Skeletal muscle tissue (tissue), 4 donors: ENCODE results near the gene HDAC6. TPM values are rescaled to one million over a fixed set of nuclear protein-coding genes. Genes with fewer than 3 reads are reported as not detected.

Experiments used
- H3K27ac ChIP-seq: one replicate; pipeline ENCODE4 v1.7.0; 2013; ENCODE audit warnings: mild to moderate bottlenecking, low read depth, low read length, inconsistent platforms
- H3K27me3 ChIP-seq, 3 donors: one replicate each; pipeline ENCODE4 v1.7.0; 2013; ENCODE audit warnings: low read length in 3 of 3; ENCODE audit not compliant: control insufficient read depth in 3 of 3, insufficient read depth in 3 of 3
- H3K36me3 ChIP-seq, 3 donors: one replicate each; pipeline ENCODE4 v1.7.0; 2013; ENCODE audit warnings: low read length in 3 of 3; ENCODE audit not compliant: control insufficient read depth in 3 of 3, insufficient read depth in 3 of 3
- H3K4me1 ChIP-seq, 3 donors: one replicate each; pipeline ENCODE4 v1.7.0; 2013; ENCODE audit warnings: low read length in 3 of 3, mild to moderate bottlenecking in 3 of 3; ENCODE audit not compliant: control insufficient read depth in 3 of 3, insufficient read depth in 3 of 3
- H3K4me3 ChIP-seq, 3 donors: one replicate each; pipeline ENCODE4 v1.7.0; 2013; ENCODE audit warnings: low read length in 3 of 3
- H3K9ac ChIP-seq, 3 donors: one replicate each; pipeline ENCODE4 v1.7.0; 2013; ENCODE audit warnings: low read length in 3 of 3, mild to moderate bottlenecking in 3 of 3, moderate library complexity in 2 of 3, low read depth in 1 of 3
- H3K9me3 ChIP-seq, 3 donors: one replicate each; pipeline ENCODE4 v1.7.0; 2013; ENCODE audit warnings: low read length in 3 of 3; ENCODE audit not compliant: control insufficient read depth in 3 of 3
- total RNA-seq: library from RNA; depleted of rRNA; stranded (reverse); fragments of >200 nt; gene quantifications from one replicate; pipeline ENCODE4 v1.2.3, GENCODE V29; 2014
- donor health status: Osteomylitis.

The HDAC6 gene
- total RNA-seq, 1 donor from 2014 or later: 79.3 TPM

DNA sequence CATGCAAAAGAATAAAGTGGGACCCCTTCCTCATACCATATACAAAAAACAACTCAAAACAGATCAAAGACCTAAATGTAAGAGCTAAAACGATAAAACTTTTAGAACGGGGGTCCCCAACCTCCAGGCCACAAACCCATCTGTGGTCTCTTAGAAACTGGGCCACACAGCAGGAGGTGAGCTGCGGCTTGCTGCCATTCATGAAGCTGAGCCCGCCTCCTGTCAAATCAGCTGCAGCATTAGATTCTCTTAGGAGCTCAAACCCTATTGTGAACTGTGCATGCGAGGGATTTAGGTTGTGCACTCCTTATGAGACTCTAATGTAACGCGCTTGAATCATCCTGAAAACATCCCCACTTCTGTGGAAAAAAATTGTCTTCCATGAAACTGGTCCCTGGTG, 22.5 kb upstream of the HDAC6 start:
- no peak overlapping the region for H3K27ac ChIP-seq
- no peaks in the 10 kb centered on the region for H3K36me3 ChIP-seq
- no peaks in the 10 kb centered on the region for H3K27me3 ChIP-seq
- no peaks in the 10 kb centered on the region for H3K9me3 ChIP-seq
- no peak overlapping the region for H3K9ac ChIP-seq
- H3K4me3 ChIP-seq: no peak overlapping the region
- H3K4me1 ChIP-seq: no peaks in the 10 kb centered on the region

DNA sequence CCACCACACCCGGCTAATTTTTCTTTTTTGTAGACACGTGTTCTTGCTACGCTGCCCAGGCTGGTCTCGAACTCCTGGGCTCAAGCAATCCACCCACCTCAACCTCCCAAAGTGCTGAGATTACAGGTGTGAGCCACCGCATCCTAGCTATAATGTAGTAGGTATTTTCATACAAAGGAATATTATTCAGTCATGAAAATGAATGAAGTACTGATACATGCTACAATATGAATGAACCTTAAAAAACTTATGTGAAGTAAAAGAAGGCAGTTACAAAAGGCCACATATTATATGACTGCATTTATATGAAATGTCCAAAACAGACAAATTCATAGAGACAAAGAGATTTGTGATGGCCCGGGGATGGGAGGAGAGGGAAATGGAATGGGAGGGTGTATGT, 20.2 kb upstream of the HDAC6 start:
- no peak overlapping the region for H3K4me3 ChIP-seq
- H3K27ac ChIP-seq: no peak overlapping the region
- peaks cover 0 to 7% (median 0%) of the 10 kb centered on the region in 3 donors for H3K27me3 ChIP-seq
- no peaks in the 10 kb centered on the region for H3K4me1 ChIP-seq
- H3K9me3 ChIP-seq: no peaks in the 10 kb centered on the region
- no peaks in the 10 kb centered on the region for H3K36me3 ChIP-seq
- H3K9ac ChIP-seq: no peak overlapping the region

DNA sequence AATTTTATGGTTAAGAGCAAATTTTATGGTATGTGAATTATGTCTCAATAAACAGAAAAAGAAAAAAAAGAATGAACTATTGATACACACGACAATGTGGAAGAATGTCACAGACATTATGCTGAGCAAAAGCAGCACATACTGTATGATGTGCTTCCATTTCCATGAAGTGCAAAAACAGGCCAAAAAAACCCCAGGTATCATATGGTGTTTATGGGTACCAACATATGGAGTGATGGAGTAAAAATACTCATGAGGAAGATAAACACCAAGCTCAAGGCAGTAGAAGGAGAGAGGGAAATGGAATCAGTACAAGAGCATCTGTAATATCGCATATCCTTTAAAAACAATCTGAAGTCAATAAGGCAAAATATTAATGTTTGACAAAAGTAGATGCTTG, 19.7 kb upstream of the HDAC6 start:
- Histone ChIP-seq H3K27ac (no peak overlapping the region), H3K4me1 (no peaks in the 10 kb centered on the region), H3K9me3 (no peaks in the 10 kb centered on the region), H3K9ac (no peak overlapping the region), H3K27me3 (peaks cover 0 to 7% (median 0%) of the 10 kb centered on the region in 3 donors), H3K36me3 (no peaks in the 10 kb centered on the region), H3K4me3 (no peak overlapping the region)

DNA sequence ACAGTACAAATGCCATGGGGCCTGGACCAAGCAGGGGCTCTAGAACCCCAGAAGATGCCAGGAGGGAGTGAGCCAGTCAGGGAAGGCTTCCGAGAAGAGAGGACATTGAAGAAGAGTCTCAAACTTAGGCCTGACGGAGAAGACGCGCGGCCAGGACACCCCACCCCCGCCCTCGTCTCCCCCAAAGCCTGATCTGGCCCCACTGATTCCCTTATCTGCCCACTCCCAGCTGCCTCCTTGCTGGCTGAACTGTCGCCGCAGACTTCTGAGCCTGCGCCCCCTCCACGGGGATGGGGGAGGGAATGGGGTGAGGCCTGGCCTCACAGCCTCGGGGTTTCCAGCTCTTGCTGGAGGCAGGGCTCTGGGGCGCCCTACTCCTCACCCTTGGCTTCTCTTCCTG, 19.1 kb upstream of the HDAC6 start:
- Histone ChIP-seq H3K9ac (no peak overlapping the region), H3K4me3 (no peak overlapping the region), H3K4me1 (no peaks in the 10 kb centered on the region), H3K27ac (no peak overlapping the region), H3K36me3 (no peaks in the 10 kb centered on the region), H3K9me3 (no peaks in the 10 kb centered on the region), H3K27me3 (peaks cover 0 to 9% (median 0%) of the 10 kb centered on the region in 3 donors)

DNA sequence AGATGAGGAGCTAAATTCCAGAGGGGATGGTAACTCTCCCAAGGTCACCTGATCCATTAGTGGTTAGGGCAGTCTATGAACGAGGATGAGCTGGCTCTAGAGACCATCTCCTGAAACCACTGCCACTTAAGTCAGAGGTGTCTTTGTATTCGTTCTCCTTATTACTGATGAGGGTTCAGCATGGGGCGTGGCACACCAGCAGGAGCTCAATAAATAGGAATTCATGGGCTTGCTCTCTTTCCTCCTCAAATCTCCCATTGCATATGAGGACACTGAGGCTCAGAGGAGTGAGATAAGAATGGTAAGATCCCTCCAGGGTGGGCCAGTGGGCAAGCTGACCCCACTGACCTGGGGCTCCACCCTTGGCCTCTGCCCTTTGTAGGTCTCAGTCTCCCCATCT, 17.1 kb upstream of the HDAC6 start:
- Histone ChIP-seq H3K4me3 (no peak overlapping the region), H3K27me3 (peaks cover 0 to 9% (median 0%) of the 10 kb centered on the region in 3 donors), H3K9me3 (no peaks in the 10 kb centered on the region), H3K27ac (no peak overlapping the region), H3K4me1 (no peaks in the 10 kb centered on the region), H3K36me3 (no peaks in the 10 kb centered on the region), H3K9ac (no peak overlapping the region)

DNA sequence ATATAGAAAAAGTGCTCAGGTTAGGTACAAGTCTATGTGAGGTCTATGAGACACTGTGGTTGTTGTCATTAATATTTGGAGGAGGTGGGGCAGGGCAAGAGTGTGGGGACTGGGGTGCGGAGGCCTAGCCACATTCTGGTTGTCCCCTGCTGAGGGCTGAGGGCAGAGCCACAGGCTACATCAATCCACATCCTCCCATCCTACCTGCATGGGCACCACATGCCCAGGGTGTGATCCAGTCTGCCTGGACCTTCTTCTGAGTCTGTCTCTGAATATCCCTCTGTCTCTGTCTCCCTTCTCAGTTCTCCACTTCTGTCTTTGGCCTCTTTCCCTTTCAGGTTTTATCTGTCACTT, 16.7 kb upstream of the HDAC6 start:
- Histone ChIP-seq H3K9ac (no peak overlapping the region), H3K4me3 (no peak overlapping the region), H3K27ac (no peak overlapping the region), H3K9me3 (no peaks in the 10 kb centered on the region), H3K4me1 (no peaks in the 10 kb centered on the region), H3K36me3 (no peaks in the 10 kb centered on the region), H3K27me3 (peaks cover 0 to 9% (median 0%) of the 10 kb centered on the region in 3 donors)

DNA sequence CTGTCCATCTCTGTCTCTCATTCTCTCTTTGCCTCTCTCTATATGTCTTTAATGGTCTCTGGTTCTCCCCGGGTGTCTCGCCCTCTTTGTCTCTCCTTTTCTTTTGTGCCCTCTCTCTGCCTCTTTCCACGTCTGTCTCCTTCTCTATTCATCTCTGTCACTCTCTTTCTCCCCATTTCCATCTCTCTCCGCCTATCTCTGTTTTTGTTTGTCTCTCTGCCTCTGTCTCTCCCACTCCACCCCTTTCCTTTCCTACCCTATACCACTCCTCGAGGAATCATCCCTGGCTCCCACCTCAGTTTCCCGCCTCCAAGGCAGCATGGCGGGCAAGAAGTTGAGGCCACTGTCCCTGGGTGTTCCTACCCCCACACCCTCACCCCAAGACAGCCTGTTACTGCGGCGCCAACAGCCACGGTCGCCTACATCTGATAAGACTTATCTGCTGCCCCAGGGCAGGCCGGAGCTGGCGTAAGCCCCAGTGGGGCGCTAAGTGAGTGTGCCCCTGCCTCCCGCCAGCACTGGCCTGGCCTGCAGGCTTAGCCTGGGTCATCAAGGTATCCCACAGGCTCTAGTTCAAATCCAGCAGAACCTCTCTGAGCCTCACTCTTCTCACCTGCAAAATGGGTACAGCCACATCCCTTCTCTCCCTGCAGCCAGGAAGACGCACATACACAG, 16.2 kb upstream of the HDAC6 start:
- Histone ChIP-seq H3K27me3 (peaks cover 0 to 9% (median 0%) of the 10 kb centered on the region in 3 donors), H3K27ac (no peak overlapping the region)

DNA sequence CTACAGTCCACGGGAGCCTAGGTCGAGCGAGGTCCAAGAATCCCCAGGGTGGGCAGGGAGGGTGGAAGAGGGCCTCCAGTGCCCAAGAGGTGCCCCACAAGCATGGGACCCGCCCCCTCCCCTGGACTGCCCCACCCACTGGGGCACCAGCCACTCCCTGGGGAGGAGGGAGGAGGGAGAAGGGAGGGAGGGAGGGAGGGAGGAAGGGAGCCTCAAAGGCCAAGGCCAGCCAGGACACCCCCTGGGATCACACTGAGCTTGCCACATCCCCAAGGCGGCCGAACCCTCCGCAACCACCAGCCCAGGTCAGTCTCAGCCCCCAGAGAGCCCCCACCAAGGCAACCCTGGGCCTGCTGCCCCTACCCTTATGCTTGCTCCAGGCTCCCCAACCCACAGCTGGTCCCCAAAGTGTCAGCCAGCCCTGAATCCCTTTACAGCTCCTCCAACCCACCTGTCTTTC, 15.5 kb upstream of the HDAC6 start, which contains the start of gene GATA1:
GATA1 (plus strand) TSS at position 250 of the 460 bp plus-strand sequence. CDS start 4,520 bp downstream, outside the sequence.
- Histone ChIP-seq H3K27me3 (peaks cover 0 to 9% (median 0%) of the 10 kb centered on the region in 3 donors), H3K36me3 (no peaks in the 10 kb centered on the region), H3K27ac (no peak within 1 kb of the TSS), H3K9me3 (no peaks in the 10 kb centered on the region), H3K4me3 (no peak within 1 kb of the TSS), H3K9ac (no peak within 1 kb of the TSS), H3K4me1 (no peaks in the 10 kb centered on the region)

More for the DNA sequence above, 16.2 kb upstream of the HDAC6 start:
- H3K4me1 ChIP-seq: no peaks in the 10 kb centered on the region
- H3K9me3 ChIP-seq: no peaks in the 10 kb centered on the region
- H3K9ac ChIP-seq: no peak overlapping the region
- no peak overlapping the region for H3K4me3 ChIP-seq
- H3K36me3 ChIP-seq: no peaks in the 10 kb centered on the region

DNA sequence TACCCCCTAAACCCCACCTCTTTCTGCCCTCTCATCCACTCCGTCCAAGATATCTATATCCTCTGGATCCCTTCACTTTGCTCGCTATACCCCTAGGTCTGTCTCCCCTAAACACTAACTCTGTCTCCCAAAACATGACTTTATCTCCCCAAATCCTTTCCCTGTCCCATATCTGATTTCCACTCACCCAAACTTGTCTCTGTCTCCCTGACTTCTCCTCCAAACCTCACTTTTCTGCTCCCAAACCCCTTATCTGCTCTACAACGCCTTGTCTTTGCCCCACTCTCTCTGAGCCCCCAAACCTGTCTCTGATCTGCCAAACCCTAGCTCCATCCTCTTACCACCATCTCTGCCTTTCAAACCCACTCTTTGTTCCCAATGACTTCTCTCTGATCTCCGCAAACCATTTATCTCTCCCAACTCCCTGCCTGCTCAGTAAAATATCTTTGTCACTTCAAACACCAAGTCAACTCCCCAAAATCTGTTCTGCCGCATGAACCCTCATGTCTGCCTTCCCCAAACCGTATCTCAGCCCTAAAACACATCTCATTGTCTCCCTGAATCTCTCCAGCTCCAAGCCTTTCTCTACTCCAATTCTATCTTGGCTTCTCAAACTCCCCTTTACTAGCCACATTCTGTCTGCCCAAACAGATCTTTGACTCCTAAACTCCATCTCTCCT, 14.9 kb upstream of the HDAC6 start:
- no peaks in the 10 kb centered on the region for H3K9me3 ChIP-seq
- H3K27ac ChIP-seq: no peak overlapping the region
- H3K9ac ChIP-seq: no peak overlapping the region
- peaks cover 0 to 9% (median 0%) of the 10 kb centered on the region in 3 donors for H3K27me3 ChIP-seq
- H3K4me1 ChIP-seq: no peaks in the 10 kb centered on the region
- H3K4me3 ChIP-seq: no peak overlapping the region
- H3K36me3 ChIP-seq: no peaks in the 10 kb centered on the region
